Neural cell (in vitro differentiated cells): Measurements from ENCODE around the gene SLC13A3. TPM values are rescaled to one million over a fixed set of nuclear protein-coding genes. Genes with fewer than 3 reads are reported as not detected.

Source experiments
- H2AFZ ChIP-seq: fragments of 200-600, 300-800 bp; sonication (generic), shearing (Covaris generic); 2 replicates; pipeline ENCODE4 v1.6.0; 2014; ENCODE audit warnings: low read depth, mild to moderate bottlenecking, antibody characterized with exemption, low read length, moderate library complexity
- H3F3A ChIP-seq: fragments of 200-600 bp; shearing (Covaris generic); 2 replicates; pipeline ENCODE4 v1.6.1; 2016; ENCODE audit warnings: mild to moderate bottlenecking, moderate library complexity, mixed read lengths, antibody characterized with exemption, low read length; ENCODE audit not compliant: insufficient read depth, poor library complexity, severe bottlenecking
- H3K27ac ChIP-seq: fragments of 200-600, 300-800 bp; sonication (generic), shearing (Covaris generic); 2 replicates; pipeline ENCODE4 v1.5.1; 2014; ENCODE audit warnings: mild to moderate bottlenecking, low read length, moderate library complexity
- H3K27me3 ChIP-seq: fragments of 300-800, 200-600 bp; sonication (generic), shearing (Covaris generic); 2 replicates; pipeline ENCODE4 v1.6.0; 2014; ENCODE audit warnings: mild to moderate bottlenecking, low read depth, low read length, moderate library complexity; ENCODE audit not compliant: insufficient read depth
- H3K36me3 ChIP-seq: fragments of 300-800, 200-600 bp; sonication (generic), shearing (Covaris generic); 2 replicates; pipeline ENCODE4 v1.5.1; 2014; ENCODE audit warnings: mild to moderate bottlenecking, antibody characterized with exemption, low read length, moderate library complexity; ENCODE audit not compliant: insufficient read depth
- H3K4me2 ChIP-seq: fragments of 300-800, 200-600 bp; sonication (generic), shearing (Covaris generic); 2 replicates; pipeline ENCODE4 v1.6.0; 2014; ENCODE audit warnings: mild to moderate bottlenecking, low read length
- H3K4me3 ChIP-seq: fragments of 300-800, 200-600 bp; sonication (generic), shearing (Covaris generic); 2 replicates; pipeline ENCODE4 v1.5.1; 2014; ENCODE audit warnings: mild to moderate bottlenecking, low read length, moderate library complexity
- H3K79me2 ChIP-seq: fragments of 200-600 bp; shearing (Covaris generic); replicated peaks from 2 replicates; pipeline ENCODE4 v1.6.0; 2014; ENCODE audit warnings: mild to moderate bottlenecking, low read length, moderate library complexity; ENCODE audit not compliant: insufficient read depth
- H3K9ac ChIP-seq: fragments of 300-800, 200-600 bp; sonication (generic), shearing (Covaris generic); 2 replicates; pipeline ENCODE4 v1.6.1; 2016; ENCODE audit warnings: mild to moderate bottlenecking, low read length, mixed read lengths
- H3K9me2 ChIP-seq: fragments of 200-600 bp; shearing (Covaris generic); 2 replicates; pipeline ENCODE4 v1.6.1; 2016; ENCODE audit warnings: mild to moderate bottlenecking, low read length, mixed read lengths; ENCODE audit not compliant: insufficient read depth
- H3K9me3 ChIP-seq: fragments of 200-600, 300-800 bp; sonication (generic), shearing (Covaris generic); 2 replicates; pipeline ENCODE4 v1.6.1; 2016; ENCODE audit warnings: mild to moderate bottlenecking, mixed run types, low read length, moderate library complexity, mixed read lengths
- H4K20me1 ChIP-seq: fragments of 200-600 bp; shearing (Covaris generic); 2 replicates; pipeline ENCODE4 v1.6.1; 2016; ENCODE audit warnings: mild to moderate bottlenecking, mixed run types; ENCODE audit not compliant: insufficient read depth
- EP300 ChIP-seq: fragments of 450-650 bp; conservative IDR thresholded peaks from 2 replicates; pipeline ENCODE4 v1.6.1; 2014; ENCODE audit warnings: antibody characterized with exemption, mild to moderate bottlenecking, moderate library complexity; ENCODE audit not compliant: poor library complexity, severe bottlenecking
- EZH2 ChIP-seq: fragments of 200-600, 300-800 bp; shearing (Covaris generic), sonication (generic); IDR thresholded peaks from 2 replicates; pipeline ENCODE4 v1.6.1; 2014; ENCODE audit warnings: antibody characterized with exemption, low read length, borderline replicate concordance, mild to moderate bottlenecking; ENCODE audit not compliant: insufficient read depth, poor library complexity, severe bottlenecking
- MXI1 ChIP-seq: fragments of 450-650 bp; conservative IDR thresholded peaks from 2 replicates; pipeline ENCODE4 v1.6.1; 2014; ENCODE audit warnings: antibody characterized with exemption, mild to moderate bottlenecking; ENCODE audit not compliant: poor library complexity, severe bottlenecking
- POLR2AphosphoS5 ChIP-seq: IDR thresholded peaks from 2 replicates; pipeline ENCODE4 v1.6.1; 2012
- RAD21 ChIP-seq: fragments of 450-650 bp; conservative IDR thresholded peaks from 2 replicates; pipeline ENCODE4 v1.6.1; 2014; ENCODE audit warnings: antibody characterized with exemption, mild to moderate bottlenecking, moderate library complexity
- REST ChIP-seq: IDR thresholded peaks from 2 replicates; pipeline ENCODE4 v1.6.1; 2012; ENCODE audit warnings: borderline replicate concordance
- SMC3 ChIP-seq: fragments of 450-650 bp; conservative IDR thresholded peaks from 2 replicates; pipeline ENCODE4 v1.6.1; 2014; ENCODE audit warnings: antibody characterized with exemption, mild to moderate bottlenecking, moderate library complexity; ENCODE audit not compliant: poor library complexity
- TAF1 ChIP-seq: IDR thresholded peaks from 2 replicates; pipeline ENCODE4 v1.6.1; 2012; ENCODE audit warnings: low read depth
- polyA plus RNA-seq: library from polyadenylated mRNA; depleted of rRNA; stranded (reverse); fragments of >200 nt; gene quantifications from 2 replicates; pipeline ENCODE4 v1.2.3, GENCODE V29; 2014
- TF ChIP-seq, protein P1 (sequence below): fragments of 450-650 bp; IDR thresholded peaks from 2 replicates; pipeline ENCODE4 v1.5.1; 2014; ENCODE audit warnings: antibody characterized with exemption, mild to moderate bottlenecking, moderate library complexity; ENCODE audit not compliant: poor library complexity, severe bottlenecking

Gene SLC13A3
- polyA plus RNA-seq, 1 donor from 2014 or later, result 5.5 TPM

DNA sequence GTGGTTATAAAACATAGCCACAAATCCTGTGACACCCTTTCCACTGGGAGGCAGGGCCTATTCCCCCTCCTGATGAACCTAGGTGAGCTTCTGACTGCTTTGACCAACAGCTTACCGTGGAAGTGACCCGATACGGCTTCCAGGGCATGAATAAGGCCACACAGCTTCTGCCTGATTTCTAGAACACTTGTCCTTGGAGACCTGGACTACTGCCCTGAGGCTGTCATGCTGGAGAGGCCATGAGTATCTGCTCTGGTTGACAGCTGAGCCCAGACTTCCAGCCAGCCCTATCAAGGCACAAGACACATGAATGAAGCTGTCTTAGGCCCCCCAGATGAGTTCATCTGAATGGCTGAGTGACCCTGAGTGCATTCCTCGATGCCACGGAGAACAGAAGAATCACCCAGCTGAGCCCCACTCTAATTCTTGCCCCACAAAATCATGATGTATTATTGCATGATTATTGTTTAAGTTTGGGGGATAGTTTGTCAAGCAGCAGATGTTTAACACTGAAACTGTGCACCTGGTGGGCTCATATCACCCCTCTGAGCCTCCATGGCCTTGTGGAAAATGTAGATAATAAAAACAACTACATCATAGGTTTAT lies 21.4 kb upstream of the SLC13A3 start:
- Histone ChIP-seq H3K9me2 (no peaks in the 10 kb centered on the region), H3K4me3 (no peak overlapping the region), H4K20me1 (no peaks in the 10 kb centered on the region), H3K4me2 (no peak overlapping the region), H3F3A (no peaks in the 10 kb centered on the region), H3K27ac (no peak overlapping the region), H3K36me3 (no peaks in the 10 kb centered on the region), H3K9ac (no peak overlapping the region), H3K27me3 (no peaks in the 10 kb centered on the region), H3K79me2 (no peaks in the 10 kb centered on the region), H2AFZ (no peak overlapping the region), H3K9me3 (peaks cover 3% of the 10 kb centered on the region)
- no peak for TF ChIP-seq TAF1
- no peak for TF ChIP-seq SMC3
- TF ChIP-seq, protein P1, sequence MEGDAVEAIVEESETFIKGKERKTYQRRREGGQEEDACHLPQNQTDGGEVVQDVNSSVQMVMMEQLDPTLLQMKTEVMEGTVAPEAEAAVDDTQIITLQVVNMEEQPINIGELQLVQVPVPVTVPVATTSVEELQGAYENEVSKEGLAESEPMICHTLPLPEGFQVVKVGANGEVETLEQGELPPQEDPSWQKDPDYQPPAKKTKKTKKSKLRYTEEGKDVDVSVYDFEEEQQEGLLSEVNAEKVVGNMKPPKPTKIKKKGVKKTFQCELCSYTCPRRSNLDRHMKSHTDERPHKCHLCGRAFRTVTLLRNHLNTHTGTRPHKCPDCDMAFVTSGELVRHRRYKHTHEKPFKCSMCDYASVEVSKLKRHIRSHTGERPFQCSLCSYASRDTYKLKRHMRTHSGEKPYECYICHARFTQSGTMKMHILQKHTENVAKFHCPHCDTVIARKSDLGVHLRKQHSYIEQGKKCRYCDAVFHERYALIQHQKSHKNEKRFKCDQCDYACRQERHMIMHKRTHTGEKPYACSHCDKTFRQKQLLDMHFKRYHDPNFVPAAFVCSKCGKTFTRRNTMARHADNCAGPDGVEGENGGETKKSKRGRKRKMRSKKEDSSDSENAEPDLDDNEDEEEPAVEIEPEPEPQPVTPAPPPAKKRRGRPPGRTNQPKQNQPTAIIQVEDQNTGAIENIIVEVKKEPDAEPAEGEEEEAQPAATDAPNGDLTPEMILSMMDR, result no peak
- no peak for TF ChIP-seq REST
- TF ChIP-seq MXI1, result no peak
- no peak for TF ChIP-seq EZH2
- TF ChIP-seq EP300, result no peak
- no peak for TF ChIP-seq RAD21
- no peak for TF ChIP-seq POLR2AphosphoS5

DNA sequence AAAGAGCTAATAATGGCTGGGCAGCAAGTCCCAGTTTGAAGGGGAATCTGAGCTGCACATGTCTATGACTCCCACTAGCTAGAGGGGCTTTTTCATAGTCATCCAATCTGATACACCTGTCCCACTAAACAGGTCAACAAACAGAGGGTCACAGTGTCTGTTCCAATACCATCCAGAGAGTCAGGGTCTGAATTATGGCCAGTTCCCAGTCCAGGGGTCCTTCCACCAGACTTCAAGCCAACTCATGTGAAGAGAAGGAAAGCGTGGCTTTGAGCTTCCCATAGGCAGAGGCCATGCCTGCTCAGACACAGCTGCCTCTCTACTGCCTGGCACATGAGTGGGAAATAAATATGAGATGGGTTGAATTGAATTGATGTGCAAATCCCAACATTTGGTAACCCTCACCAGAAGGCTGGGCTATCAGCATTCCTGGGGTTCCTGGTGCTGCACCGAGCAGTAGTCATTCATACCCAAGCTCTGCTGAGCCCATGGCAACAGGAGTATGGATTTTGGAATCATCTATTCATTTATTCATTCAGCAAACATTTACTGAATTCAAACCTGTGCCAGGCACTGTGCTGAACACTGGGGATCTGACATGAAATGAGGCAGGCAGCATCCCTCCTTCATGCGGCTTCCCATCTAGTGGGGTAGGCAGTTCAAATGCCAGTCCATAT lies 20.7 kb upstream of the SLC13A3 start:
- H3K36me3 ChIP-seq, result no peaks in the 10 kb centered on the region
- no peak overlapping the region for H3K27ac ChIP-seq
- no peak overlapping the region for H3K4me2 ChIP-seq
- no peak overlapping the region for H2AFZ ChIP-seq
- H4K20me1 ChIP-seq, result no peaks in the 10 kb centered on the region
- no peaks in the 10 kb centered on the region for H3K9me2 ChIP-seq
- no peak overlapping the region for H3K9ac ChIP-seq
- no peaks in the 10 kb centered on the region for H3K79me2 ChIP-seq
- no peak overlapping the region for H3K4me3 ChIP-seq
- H3K9me3 ChIP-seq, result peaks cover 3% of the 10 kb centered on the region
- no peaks in the 10 kb centered on the region for H3F3A ChIP-seq
- TF ChIP-seq RAD21, result no peak
- TF ChIP-seq SMC3, result no peak
- TF ChIP-seq TAF1, result no peak
- TF ChIP-seq EP300, result no peak
- TF ChIP-seq REST, result no peak
- no peak for TF ChIP-seq MXI1
- TF ChIP-seq, protein P1, result no peak
- no peak for TF ChIP-seq POLR2AphosphoS5
- TF ChIP-seq EZH2, result no peak
- no peaks in the 10 kb centered on the region for H3K27me3 ChIP-seq
